GM12892 (cell line): ENCODE results near the gene ISM2. TPM values are rescaled to one million over a fixed set of nuclear protein-coding genes. Genes with fewer than 3 reads are reported as not detected.
A peak's percentile ranks its signal among the peaks of the same experiment; 100 is the strongest.
"Not testable (repeated sequence)": the region's sequence is repeated elsewhere in the genome, so short reads cannot be mapped to it uniquely, and the experiment has no call there.

Source experiments
- DNase-seq: peaks from one replicate; pipeline ENCODE4 v3.0.0; 2011; ENCODE audit not compliant: insufficient read length
- FAIRE-seq: peaks from 2 replicates; lab custom pipeline; 2011; peaks lifted over from hg19 to GRCh38; lab: Jason Lieb, UNC
- POLR2A ChIP-seq: IDR thresholded peaks from 2 replicates; pipeline ENCODE4 v1.6.1; 2011; ENCODE audit warnings: low read depth, low read length, control low read depth
- POLR2AphosphoS5 ChIP-seq: IDR thresholded peaks from 2 replicates; pipeline ENCODE4 v1.6.1; 2011; ENCODE audit warnings: low read depth, low read length, control low read depth
- TAF1 ChIP-seq: IDR thresholded peaks from 2 replicates; pipeline ENCODE4 v1.6.1; 2011; ENCODE audit warnings: low read depth, mild to moderate bottlenecking, control low read depth, low read length, borderline replicate concordance
- polyA plus RNA-seq: library from polyadenylated mRNA; unstranded; fragments of >200 nt; gene quantifications from one replicate; pipeline ENCODE4 v1.2.1, GENCODE V29; 2012; ENCODE audit warnings: missing spikeins, inconsistent platforms; ENCODE audit not compliant: missing spikeins

The ISM2 gene
- polyA plus RNA-seq: not detected

GRCh38 chr14:77498120-77498979 is at the start of gene ISM2:
TSS of gene ISM2 (minus strand) at chr14:77498816. CDS start at chr14:77498793, 23 bp downstream.
- TF ChIP-seq TAF1 (no peak), POLR2A (no peak), POLR2AphosphoS5 (no peak)
- DNase-seq: peak; percentile 67
- no peak for FAIRE-seq

GRCh38 chr14:77547512-77548180 is 49.0 kb upstream of the ISM2 start:
- no peak for DNase-seq
- FAIRE-seq: no peak
- no peak for TF ChIP-seq TAF1
- TF ChIP-seq POLR2A: no peak
- TF ChIP-seq POLR2AphosphoS5: no peak

GRCh38 chr14:77545171-77545570 is 46.6 kb upstream of the ISM2 start:
- FAIRE-seq, DNase-seq: not testable (repeated sequence)

- TF ChIP-seq TAF1: no peak
- no peak for TF ChIP-seq POLR2A
- no peak for TF ChIP-seq POLR2AphosphoS5
- FAIRE-seq (no peak), DNase-seq (no peak)
These were observed 46.0 kb upstream of the ISM2 start for GRCh38 chr14:77544571-77544970.

- DNase-seq: no peak
- TF ChIP-seq TAF1 (no peak), POLR2A (no peak), POLR2AphosphoS5 (no peak)
- no peak for FAIRE-seq
These were observed 45.2 kb upstream of the ISM2 start for GRCh38 chr14:77543637-77544334.

- FAIRE-seq (no peak), DNase-seq (no peak)
- no peak for TF ChIP-seq POLR2AphosphoS5
- no peak for TF ChIP-seq POLR2A
- TF ChIP-seq TAF1: no peak
These were observed 44.6 kb upstream of the ISM2 start for GRCh38 chr14:77543240-77543551.

GRCh38 chr14:77542421-77543239 is 44.0 kb upstream of the ISM2 start:
- no peak for TF ChIP-seq POLR2AphosphoS5
- TF ChIP-seq TAF1: no peak
- TF ChIP-seq POLR2A: no peak
- DNase-seq (no peak), FAIRE-seq (no peak)

GRCh38 chr14:77541905-77542304 is 43.3 kb upstream of the ISM2 start:
- TF ChIP-seq TAF1: no peak
- TF ChIP-seq POLR2AphosphoS5: no peak
- TF ChIP-seq POLR2A: no peak
- FAIRE-seq: no peak
- DNase-seq: no peak

- FAIRE-seq, DNase-seq: not testable (repeated sequence)
These were observed 38.3 kb upstream of the ISM2 start for GRCh38 chr14:77536951-77537350.

- FAIRE-seq: no peak
- TF ChIP-seq TAF1 (no peak), POLR2A (no peak), POLR2AphosphoS5 (no peak)
- DNase-seq: no peak
These were observed 32.5 kb upstream of the ISM2 start for GRCh38 chr14:77531071-77531470.

GRCh38 chr14:77529963-77530362 is 31.3 kb upstream of the ISM2 start:
- TF ChIP-seq TAF1: no peak
- no peak for TF ChIP-seq POLR2AphosphoS5
- TF ChIP-seq POLR2A: no peak
- FAIRE-seq: no peak
- no peak for DNase-seq
